ENCODE measurements around the gene NDUFS8.

NDUFS8 gene

DNA sequence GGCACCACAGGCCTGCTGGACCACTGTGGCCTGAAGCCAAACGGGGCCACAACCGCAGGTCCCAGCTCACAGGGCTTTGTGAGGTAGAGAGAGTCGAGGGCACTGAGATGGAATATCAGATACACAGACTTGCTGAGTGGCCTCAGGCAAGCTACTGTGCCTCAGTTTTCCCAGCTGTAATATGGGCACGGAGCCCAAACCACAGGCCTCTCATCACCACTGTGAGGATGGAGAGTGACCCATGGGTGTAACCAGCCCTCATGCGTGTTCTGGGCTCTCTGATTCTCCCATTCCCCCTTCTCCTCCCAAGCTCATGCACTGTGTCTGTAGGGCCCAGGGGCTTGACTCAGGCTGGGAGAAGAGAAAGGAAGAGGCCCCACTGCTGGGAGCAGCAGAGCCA is 30.8 kb upstream of the NDUFS8 start:
- TF ChIP-seq, protein P1, sequence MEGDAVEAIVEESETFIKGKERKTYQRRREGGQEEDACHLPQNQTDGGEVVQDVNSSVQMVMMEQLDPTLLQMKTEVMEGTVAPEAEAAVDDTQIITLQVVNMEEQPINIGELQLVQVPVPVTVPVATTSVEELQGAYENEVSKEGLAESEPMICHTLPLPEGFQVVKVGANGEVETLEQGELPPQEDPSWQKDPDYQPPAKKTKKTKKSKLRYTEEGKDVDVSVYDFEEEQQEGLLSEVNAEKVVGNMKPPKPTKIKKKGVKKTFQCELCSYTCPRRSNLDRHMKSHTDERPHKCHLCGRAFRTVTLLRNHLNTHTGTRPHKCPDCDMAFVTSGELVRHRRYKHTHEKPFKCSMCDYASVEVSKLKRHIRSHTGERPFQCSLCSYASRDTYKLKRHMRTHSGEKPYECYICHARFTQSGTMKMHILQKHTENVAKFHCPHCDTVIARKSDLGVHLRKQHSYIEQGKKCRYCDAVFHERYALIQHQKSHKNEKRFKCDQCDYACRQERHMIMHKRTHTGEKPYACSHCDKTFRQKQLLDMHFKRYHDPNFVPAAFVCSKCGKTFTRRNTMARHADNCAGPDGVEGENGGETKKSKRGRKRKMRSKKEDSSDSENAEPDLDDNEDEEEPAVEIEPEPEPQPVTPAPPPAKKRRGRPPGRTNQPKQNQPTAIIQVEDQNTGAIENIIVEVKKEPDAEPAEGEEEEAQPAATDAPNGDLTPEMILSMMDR (IDR thresholded peaks at IDR 0.05) = no peak
- Mint-ChIP-seq H3K4me1 (peaks cover 21% of the 10 kb centered on the region), H3K36me3 (ENCODE audit: low read depth) (no peaks in the 10 kb centered on the region), H3K9me3 (no peaks in the 10 kb centered on the region), H3K27me3 (ENCODE audit: low read depth, poor library complexity) (peaks cover 53% of the 10 kb centered on the region), H3K27ac (no peak overlapping the region), H3K4me3 (no peak overlapping the region)
- DNase-seq = no peak

DNA sequence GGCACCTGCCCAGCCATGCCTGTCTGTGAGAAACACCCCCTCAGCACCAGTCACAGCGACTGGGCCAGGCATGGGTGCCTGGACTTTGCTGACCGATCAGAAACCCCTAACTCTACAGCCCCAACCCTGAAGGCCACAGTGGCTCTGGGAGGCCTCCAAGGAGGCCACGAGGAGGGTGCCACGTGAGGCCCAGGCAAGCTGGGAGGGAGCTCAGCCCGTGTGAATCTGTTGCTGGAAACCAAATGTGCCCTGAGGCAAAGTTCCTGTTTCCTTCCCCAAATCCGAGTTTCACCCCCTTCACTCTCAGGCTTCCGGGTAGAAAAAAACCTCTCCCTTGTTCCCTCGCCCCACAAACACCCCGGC is 27.9 kb upstream of the NDUFS8 start:
- H3K4me3 Mint-ChIP-seq = peak overlapping the region; percentile 81
- peaks cover 16% of the 10 kb centered on the region for H3K4me1 Mint-ChIP-seq
- peaks cover 66% of the 10 kb centered on the region for H3K27me3 Mint-ChIP-seq (ENCODE audit: low read depth, poor library complexity)
- H3K27ac Mint-ChIP-seq = no peak overlapping the region
- DNase-seq = no peak
- no peaks in the 10 kb centered on the region for H3K9me3 Mint-ChIP-seq
- H3K36me3 Mint-ChIP-seq (ENCODE audit: low read depth) = no peaks in the 10 kb centered on the region
- TF ChIP-seq, protein P1 (IDR thresholded peaks at IDR 0.05) = no peak

DNA sequence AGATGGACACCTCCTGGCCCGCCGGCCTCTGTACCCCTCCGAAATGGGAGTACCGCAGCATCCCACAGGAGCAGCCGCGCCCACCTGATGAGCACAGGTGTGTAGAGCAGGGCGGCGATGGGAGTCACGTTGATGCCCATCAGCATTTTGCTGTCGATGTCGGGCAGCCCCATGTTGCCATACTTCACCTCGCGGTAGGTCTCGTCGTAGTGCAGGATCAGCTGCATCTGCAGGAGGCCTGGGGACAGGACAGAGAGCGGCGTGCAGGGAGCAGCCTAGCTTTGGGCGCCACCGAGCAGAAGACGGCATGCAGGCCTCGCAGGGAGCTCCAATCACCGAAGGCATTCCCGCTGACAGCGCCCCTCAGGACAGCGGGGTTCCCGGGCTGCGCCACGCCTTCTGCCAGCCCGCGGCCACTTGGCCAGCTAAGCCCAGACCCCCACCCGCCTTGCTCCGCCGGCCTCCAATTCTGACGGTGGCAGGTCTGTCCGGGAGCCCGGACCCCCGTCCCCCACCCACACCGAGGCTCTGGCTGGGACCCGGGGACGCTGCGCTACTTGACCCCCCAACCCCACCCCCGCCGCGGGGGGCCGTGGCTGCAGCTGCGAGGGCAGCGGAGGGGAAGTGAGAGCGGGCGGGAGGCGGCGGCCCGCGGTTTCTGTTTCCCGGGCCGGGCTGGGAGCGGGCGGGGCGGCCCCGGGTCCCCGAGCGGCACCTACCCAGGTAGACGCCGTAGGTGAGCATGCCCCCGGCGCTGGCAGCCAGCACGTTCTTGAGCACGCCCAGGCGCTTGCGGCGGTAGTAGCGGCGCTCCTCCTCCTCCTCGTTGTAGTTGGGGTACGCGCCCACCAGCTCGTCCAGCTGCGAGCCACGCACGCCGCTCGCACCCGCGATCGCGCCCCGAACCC is 27.3 kb upstream of the NDUFS8 start:
- no peak overlapping the region for H3K27ac Mint-ChIP-seq
- H3K36me3 Mint-ChIP-seq (ENCODE audit: low read depth) = no peaks in the 10 kb centered on the region
- peaks cover 66% of the 10 kb centered on the region for H3K27me3 Mint-ChIP-seq (ENCODE audit: low read depth, poor library complexity)
- H3K9me3 Mint-ChIP-seq = no peaks in the 10 kb centered on the region
- TF ChIP-seq, protein P1 (IDR thresholded peaks at IDR 0.05) = no peak
- H3K4me1 Mint-ChIP-seq = peaks cover 15% of the 10 kb centered on the region
- H3K4me3 Mint-ChIP-seq = peak overlapping the region; percentile 81
- DNase-seq = peak; percentile 55

DNA sequence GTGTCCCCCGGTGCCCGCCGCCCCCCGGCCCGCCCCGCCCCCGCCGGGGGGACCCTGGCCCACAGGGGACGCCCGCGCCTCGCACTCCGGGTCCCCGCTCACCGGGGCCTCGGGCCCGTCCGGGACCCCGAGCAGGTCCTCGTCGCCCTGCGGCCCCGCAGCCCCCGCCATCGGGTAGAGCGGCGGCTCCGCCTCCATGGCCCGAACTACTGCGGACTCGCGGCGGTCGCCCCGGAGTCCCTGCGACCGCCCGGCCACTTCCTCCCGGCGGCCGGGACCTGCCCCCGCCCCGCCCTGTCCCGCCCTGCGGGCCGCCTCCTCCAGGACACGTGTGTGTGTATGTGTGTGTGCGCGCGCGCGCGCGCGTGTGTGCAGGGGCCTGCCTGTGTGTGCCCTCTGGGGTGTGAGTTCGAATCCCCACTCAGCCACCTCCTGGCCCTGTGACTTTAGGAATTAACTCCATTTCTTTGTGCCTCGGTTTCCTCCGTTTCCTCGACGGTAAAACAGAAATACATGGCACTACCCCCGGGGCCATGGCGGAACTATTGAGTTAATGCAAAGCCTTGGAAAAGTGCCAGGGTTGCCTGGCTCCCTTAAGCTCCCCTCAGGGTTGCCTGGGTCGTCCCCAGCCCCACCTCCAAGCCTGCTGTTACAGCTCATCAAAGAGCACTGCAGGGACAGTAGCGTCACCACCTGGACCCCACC is 26.5 kb upstream of the NDUFS8 start, which contains the start of gene UNC93B1:
UNC93B1 (minus strand) TSS at position 252 of the 705 bp plus-strand sequence; CDS start at position 198, 54 bp downstream.
- H3K4me3 Mint-ChIP-seq = peak within 1 kb of the TSS; percentile 81
- H3K9me3 Mint-ChIP-seq = no peaks in the 10 kb centered on the region
- DNase-seq = peak; percentile 78
- peaks cover 15% of the 10 kb centered on the region for H3K4me1 Mint-ChIP-seq
- no peaks in the 10 kb centered on the region for H3K36me3 Mint-ChIP-seq (ENCODE audit: low read depth)
- TF ChIP-seq, protein P1 (IDR thresholded peaks at IDR 0.05) = no peak
- H3K27ac Mint-ChIP-seq = no peak within 1 kb of the TSS
- H3K27me3 Mint-ChIP-seq (ENCODE audit: low read depth, poor library complexity) = peaks cover 61% of the 10 kb centered on the region

DNA sequence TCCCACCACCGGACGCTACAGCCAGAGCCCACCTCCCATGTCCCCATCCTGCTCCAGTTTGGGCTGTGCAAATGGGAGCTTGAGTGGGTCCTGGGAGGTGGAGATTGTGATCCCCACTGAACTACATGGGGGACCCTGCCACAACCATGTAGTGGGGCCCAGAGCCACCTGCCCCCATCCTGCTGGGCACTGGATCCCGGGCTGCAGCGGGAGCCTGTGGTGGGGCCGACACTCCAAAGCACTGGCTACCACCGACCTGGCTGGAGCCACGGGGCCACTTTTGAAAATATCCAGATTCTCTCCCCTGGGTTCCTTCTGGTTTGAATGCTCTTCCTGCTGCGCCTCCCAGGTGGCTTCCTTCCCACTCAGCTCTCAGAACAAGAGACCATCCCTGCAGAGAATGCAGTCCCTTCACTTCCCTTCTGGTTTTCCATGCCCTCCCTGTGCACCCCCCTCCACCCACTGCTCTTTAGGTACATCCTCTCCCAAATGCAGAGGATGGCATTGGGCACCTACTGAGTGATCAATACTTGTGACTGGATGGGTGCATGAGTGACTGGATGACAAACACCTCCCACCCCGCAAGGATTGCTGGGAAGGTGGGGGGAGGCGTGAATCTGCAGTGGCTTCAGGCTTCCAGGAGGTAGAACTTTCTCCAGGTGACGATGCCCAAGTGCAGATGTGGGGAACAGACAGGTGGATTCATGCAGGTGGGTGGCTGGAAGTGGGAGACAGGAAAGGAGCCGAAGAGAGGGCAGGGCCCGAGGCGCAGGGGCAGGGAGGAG is 25.7 kb upstream of the NDUFS8 start:
- H3K9me3 Mint-ChIP-seq = no peaks in the 10 kb centered on the region
- peaks cover 58% of the 10 kb centered on the region for H3K27me3 Mint-ChIP-seq (ENCODE audit: low read depth, poor library complexity)
- DNase-seq = no peak
- peak overlapping the region; percentile 77 for H3K4me3 Mint-ChIP-seq
- TF ChIP-seq, protein P1 (IDR thresholded peaks at IDR 0.05) = no peak
- peaks cover 20% of the 10 kb centered on the region for H3K4me1 Mint-ChIP-seq
- no peaks in the 10 kb centered on the region for H3K36me3 Mint-ChIP-seq (ENCODE audit: low read depth)
- H3K27ac Mint-ChIP-seq = no peak overlapping the region
